ENCODE measurements around the gene CCNL1.

CCNL1 gene

GRCh38 chr3:157148196-157148889 is 11.6 kb downstream of the CCNL1 start:
- H3K79me2 ChIP-seq (ENCODE audit: low read length) = peaks cover 57% of the 10 kb centered on the region
- H3K4me3 ChIP-seq (ENCODE audit: low read length) = no peak overlapping the region
- peaks cover 15% of the 10 kb centered on the region for H3K4me1 ChIP-seq (ENCODE audit: low read length)
- H4K20me1 ChIP-seq (ENCODE audit: insufficient read depth, low read length) = peaks cover 48% of the 10 kb centered on the region
- H2AFZ ChIP-seq (ENCODE audit: low read length) = no peak overlapping the region
- H3K27ac ChIP-seq (ENCODE audit: low read length) = no peak overlapping the region
- peaks cover 54% of the 10 kb centered on the region for H3K36me3 ChIP-seq (replicated peaks; ENCODE audit: insufficient read depth, low read length)
- H3K4me2 ChIP-seq (ENCODE audit: low read depth, low read length) = no peak overlapping the region
- no peaks in the 10 kb centered on the region for H3K27me3 ChIP-seq (replicated peaks; ENCODE audit: insufficient read depth, low read length)
- no peak for DNase-seq
- peaks cover 94% of the 10 kb centered on the region for H3F3A ChIP-seq (ENCODE audit: insufficient read depth, low read length)
- TF ChIP-seq EZH2 (optimal IDR thresholded peaks at IDR 0.05; ENCODE audit: low read depth, low read length) = no peak
- TF ChIP-seq EZH2phosphoT487 (IDR thresholded peaks at IDR 0.05; ENCODE audit: low read length) = no peak
- no peak for TF ChIP-seq CTCF (IDR thresholded peaks at IDR 0.05; ENCODE audit: low read length)
- H3K9ac ChIP-seq (ENCODE audit: low read length) = no peak overlapping the region
- H3K9me2 ChIP-seq (replicated peaks; ENCODE audit: insufficient read depth, low read length) = no peaks in the 10 kb centered on the region
- no peaks in the 10 kb centered on the region for H3K9me3 ChIP-seq (replicated peaks; ENCODE audit: insufficient read depth, low read length)

- H3K79me2 ChIP-seq (ENCODE audit: low read length) = peaks cover 46% of the 10 kb centered on the region
- no peak overlapping the region for H3K4me3 ChIP-seq (ENCODE audit: low read length)
- no peak overlapping the region; the same call in 1 of the 2 replicates for H3K27ac ChIP-seq (ENCODE audit: low read length)
- H3K27me3 ChIP-seq (replicated peaks; ENCODE audit: insufficient read depth, low read length) = no peaks in the 10 kb centered on the region
- H3K4me2 ChIP-seq (ENCODE audit: low read depth, low read length) = no peak overlapping the region
- H3K36me3 ChIP-seq (replicated peaks; ENCODE audit: insufficient read depth, low read length) = peaks cover 44% of the 10 kb centered on the region
- H3K9me2 ChIP-seq (replicated peaks; ENCODE audit: insufficient read depth, low read length) = no peaks in the 10 kb centered on the region
- no peaks in the 10 kb centered on the region for H3K9me3 ChIP-seq (replicated peaks; ENCODE audit: insufficient read depth, low read length)
- H2AFZ ChIP-seq (ENCODE audit: low read length) = no peak overlapping the region
- no peak for DNase-seq
- no peak for TF ChIP-seq EZH2 (optimal IDR thresholded peaks at IDR 0.05; ENCODE audit: low read depth, low read length)
- H3K9ac ChIP-seq (ENCODE audit: low read length) = no peak overlapping the region
- peaks cover 91% of the 10 kb centered on the region for H3F3A ChIP-seq (ENCODE audit: insufficient read depth, low read length)
- H3K4me1 ChIP-seq (ENCODE audit: low read length) = peaks cover 4% of the 10 kb centered on the region
- H4K20me1 ChIP-seq (ENCODE audit: insufficient read depth, low read length) = peaks cover 37% of the 10 kb centered on the region; the same call in 1 of the 2 replicates
Measured at GRCh38 chr3:157147099-157147803, 12.7 kb downstream of the CCNL1 start.

GRCh38 chr3:157145606-157146322 is 14.2 kb downstream of the CCNL1 start:
- no peaks in the 10 kb centered on the region for H3K4me1 ChIP-seq (ENCODE audit: low read length)
- TF ChIP-seq EZH2phosphoT487 (IDR thresholded peaks at IDR 0.05; ENCODE audit: low read length) (no peak), CTCF (IDR thresholded peaks at IDR 0.05; ENCODE audit: low read length) (no peak), EZH2 (optimal IDR thresholded peaks at IDR 0.05; ENCODE audit: low read depth, low read length) (no peak)
- no peak overlapping the region for H3K4me3 ChIP-seq (ENCODE audit: low read length)
- no peak for DNase-seq
- no peak overlapping the region for H3K27ac ChIP-seq (ENCODE audit: low read length)
- no peak overlapping the region for H3K4me2 ChIP-seq (ENCODE audit: low read depth, low read length)
- H3K79me2 ChIP-seq (ENCODE audit: low read length) = peaks cover 31% of the 10 kb centered on the region
- H4K20me1 ChIP-seq (ENCODE audit: insufficient read depth, low read length) = peaks cover 25% of the 10 kb centered on the region; the same call in 1 of the 2 replicates
- no peak overlapping the region for H3K9ac ChIP-seq (ENCODE audit: low read length)
- H3K9me2 ChIP-seq (replicated peaks; ENCODE audit: insufficient read depth, low read length) = no peaks in the 10 kb centered on the region
- no peak overlapping the region for H2AFZ ChIP-seq (ENCODE audit: low read length)
- peaks cover 91% of the 10 kb centered on the region for H3F3A ChIP-seq (ENCODE audit: insufficient read depth, low read length)
- peaks cover 29% of the 10 kb centered on the region for H3K36me3 ChIP-seq (replicated peaks; ENCODE audit: insufficient read depth, low read length)
- H3K27me3 ChIP-seq (replicated peaks; ENCODE audit: insufficient read depth, low read length) = no peaks in the 10 kb centered on the region
- no peaks in the 10 kb centered on the region for H3K9me3 ChIP-seq (replicated peaks; ENCODE audit: insufficient read depth, low read length)
